GM12892 (cell line): Measurements from ENCODE around the gene RBPJ.

Experiments
- POLR2A ChIP-seq: IDR thresholded peaks from 2 replicates; pipeline ENCODE4 v1.6.1; 2011; ENCODE audit warnings: low read depth, low read length, control low read depth
- POLR2AphosphoS5 ChIP-seq: IDR thresholded peaks from 2 replicates; pipeline ENCODE4 v1.6.1; 2011; ENCODE audit warnings: low read depth, low read length, control low read depth

GRCh38 chr4:26285272-26285671, 35.5 kb upstream of the RBPJ start:
- no peak for TF ChIP-seq POLR2A
- no peak for TF ChIP-seq POLR2AphosphoS5
